ENCODE data around the gene SEC23IP. TPM values are rescaled to one million over a fixed set of nuclear protein-coding genes. Genes with fewer than 3 reads are reported as not detected.
A peak's percentile ranks its signal among the peaks of the same experiment; 100 is the strongest.

SEC23IP gene
- polyA plus RNA-seq: 41.9 TPM
- long read RNA-seq, donor 1, partial matches to known transcripts: 10 of 11 reads
- long read RNA-seq, donor 1, other reads (novel, unspliced or antisense): 0 of 11 reads
- long read RNA-seq, donor 2, full-length matches to known transcripts: 3 of 10 reads
- long read RNA-seq, donor 2, partial matches to known transcripts: 7 of 10 reads
- long read RNA-seq, donor 2, other reads (novel, unspliced or antisense): 0 of 10 reads
- long read RNA-seq, donor 3: 0 reads
- long read RNA-seq, donor 4: 0 reads
- long read RNA-seq, donor 5, full-length matches to known transcripts: 1 of 1 reads
- long read RNA-seq, donor 5, partial matches to known transcripts: 0 of 1 reads
- long read RNA-seq, donor 5, other reads (novel, unspliced or antisense): 0 of 1 reads
- long read RNA-seq, donor 6: 0 reads
- long read RNA-seq, donor 7, full-length matches to known transcripts: 2 of 2 reads
- long read RNA-seq, donor 7, partial matches to known transcripts: 0 of 2 reads
- long read RNA-seq, donor 7, other reads (novel, unspliced or antisense): 0 of 2 reads
- long read RNA-seq, donor 8, full-length matches to known transcripts: 1 of 32 reads
- long read RNA-seq, donor 8, partial matches to known transcripts: 31 of 32 reads
- long read RNA-seq, donor 8, other reads (novel, unspliced or antisense): 0 of 32 reads
- long read RNA-seq, donor 9, full-length matches to known transcripts: 1 of 27 reads
- long read RNA-seq, donor 9, partial matches to known transcripts: 26 of 27 reads
- long read RNA-seq, donor 9, other reads (novel, unspliced or antisense): 0 of 27 reads
- long read RNA-seq, donor 10, partial matches to known transcripts: 11 of 11 reads
- long read RNA-seq, donor 10, other reads (novel, unspliced or antisense): 0 of 11 reads
- long read RNA-seq, donor 11, full-length matches to known transcripts: 1 of 22 reads
- long read RNA-seq, donor 11, partial matches to known transcripts: 21 of 22 reads
- long read RNA-seq, donor 11, other reads (novel, unspliced or antisense): 0 of 22 reads

DNA sequence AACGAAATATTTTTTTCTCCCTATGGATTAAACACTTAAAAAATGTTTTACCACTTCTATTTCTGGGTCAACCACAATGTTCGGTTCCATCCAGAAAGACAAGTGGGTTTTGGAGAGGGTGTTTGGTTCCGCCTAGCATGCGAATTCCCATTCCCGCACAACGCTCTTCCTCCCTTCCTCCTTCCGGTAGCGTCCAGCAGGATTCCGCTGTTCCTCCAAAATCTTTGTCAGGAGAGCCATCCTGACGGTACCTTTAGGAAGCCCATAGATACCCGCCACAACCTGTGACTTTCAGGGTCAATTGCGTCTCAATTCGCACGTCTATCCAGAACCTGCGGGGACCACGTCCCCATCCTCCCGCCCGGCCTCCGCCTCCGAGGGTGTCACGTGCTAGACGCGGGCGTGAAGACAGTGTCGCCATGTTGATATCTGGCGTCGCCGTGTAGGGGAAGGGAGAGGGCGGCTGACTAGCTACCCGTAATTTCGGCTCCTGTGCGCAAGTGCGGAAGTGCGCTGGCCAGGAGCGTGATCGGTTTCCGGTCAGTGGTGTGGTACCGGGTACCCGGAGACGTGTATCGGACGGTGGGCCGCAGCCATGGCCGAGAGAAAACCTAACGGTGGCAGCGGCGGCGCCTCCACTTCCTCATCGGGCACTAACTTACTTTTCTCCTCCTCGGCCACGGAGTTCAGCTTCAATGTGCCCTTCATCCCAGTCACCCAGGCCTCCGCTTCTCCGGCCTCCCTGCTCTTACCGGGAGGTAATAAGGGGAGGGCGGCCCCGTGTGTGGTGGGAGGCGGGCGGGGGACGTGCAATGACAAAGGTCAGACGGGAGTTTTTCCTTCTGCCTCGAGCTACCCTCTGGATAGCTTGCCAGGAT lies at the start of gene SEC23IP:
TSS of gene SEC23IP (plus strand) at position 543 of the 878 bp plus-strand sequence. CDS start at position 596, 53 bp downstream.
- no peaks in the 10 kb centered on the region for H3K27me3 ChIP-seq (ENCODE audit: control insufficient read depth, insufficient read depth, low read length)
- WGBS (ENCODE audit: insufficient coverage, low lambda C conversion rate): 0% methylated on average over 1 of the region's 61 CpGs
- peak within 1 kb of the TSS; percentile 69 for H3K4me3 ChIP-seq (ENCODE audit: low read length)
- peaks cover 20% of the 10 kb centered on the region for H3K4me1 ChIP-seq (ENCODE audit: control insufficient read depth, insufficient read depth, low read length)
- H3K27ac ChIP-seq (ENCODE audit: low read length): peak within 1 kb of the TSS; percentile 60
- peak; percentile 95 to 97 for DNase-seq
- no peaks in the 10 kb centered on the region for H3K9me3 ChIP-seq (ENCODE audit: control insufficient read depth, low read depth, low read length)
- peaks cover 4% of the 10 kb centered on the region for H3K36me3 ChIP-seq (ENCODE audit: control insufficient read depth, insufficient read depth, low read length)

DNA sequence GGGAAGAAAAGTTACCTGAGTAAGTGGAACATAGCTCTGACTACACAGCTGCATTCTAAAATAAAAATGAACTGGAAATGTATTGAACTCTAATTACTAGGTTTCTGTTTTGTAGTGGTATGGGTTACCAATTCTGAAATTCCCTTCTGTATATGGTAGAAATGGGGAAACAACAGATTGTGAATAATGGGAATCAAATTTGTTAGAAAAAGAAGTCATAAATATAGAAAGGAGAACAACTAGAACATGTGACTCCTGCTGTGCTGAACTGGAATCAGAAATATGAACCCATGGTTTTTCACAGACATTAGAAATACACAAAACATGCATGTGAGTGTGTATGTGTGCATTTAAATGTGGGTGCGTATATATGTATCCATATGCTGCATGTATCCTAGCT lies 46.9 kb upstream of the SEC23IP start:
- Histone ChIP-seq H3K27ac (ENCODE audit: low read length) (no peak overlapping the region), H3K4me3 (ENCODE audit: low read length) (no peak overlapping the region), H3K4me1 (ENCODE audit: control insufficient read depth, insufficient read depth, low read length) (no peaks in the 10 kb centered on the region), H3K9me3 (ENCODE audit: control insufficient read depth, low read depth, low read length) (no peaks in the 10 kb centered on the region), H3K27me3 (ENCODE audit: control insufficient read depth, insufficient read depth, low read length) (no peaks in the 10 kb centered on the region), H3K36me3 (ENCODE audit: control insufficient read depth, insufficient read depth, low read length) (peaks cover 73% of the 10 kb centered on the region)
- WGBS (ENCODE audit: insufficient coverage, low lambda C conversion rate): no CpG with 5 or more reads among the region's 1 CpG
- DNase-seq: no peak

DNA sequence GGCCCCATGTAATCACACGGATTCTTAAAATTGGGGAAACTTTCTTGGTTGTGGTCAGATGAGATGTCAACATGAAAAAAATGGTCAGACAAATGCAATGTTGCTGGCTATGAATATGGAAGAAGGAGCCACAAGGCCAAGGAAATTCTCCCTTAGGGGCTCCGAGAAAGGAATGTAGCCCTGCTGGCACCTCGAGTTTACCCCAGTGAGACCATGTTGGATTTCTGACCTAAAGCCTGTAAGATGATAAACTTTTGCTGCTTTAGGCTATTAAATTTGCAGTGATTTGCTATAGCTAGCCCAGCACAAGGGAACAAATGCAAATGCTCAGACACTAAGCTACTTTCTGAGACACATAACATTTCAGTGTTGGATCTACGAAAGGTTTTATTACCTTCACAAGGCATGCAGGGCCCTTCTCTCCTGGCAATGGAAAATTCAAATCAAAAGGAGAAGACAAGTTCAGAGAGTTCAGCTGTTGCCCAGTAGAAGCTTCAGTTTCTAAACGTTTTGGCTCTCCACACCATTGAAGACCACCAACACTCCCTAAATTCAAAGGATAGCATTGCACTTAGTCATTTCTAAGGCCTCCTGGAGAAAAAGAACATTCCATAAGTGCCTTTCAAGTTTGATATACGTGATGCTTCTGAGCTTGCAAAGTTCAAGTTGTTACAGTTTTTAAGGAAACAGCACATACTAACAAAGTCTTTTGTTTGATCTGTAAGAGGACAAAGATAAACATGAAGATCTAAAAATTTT lies 43.3 kb upstream of the SEC23IP start:
- H3K27ac ChIP-seq (ENCODE audit: low read length): no peak overlapping the region
- peaks cover 65% of the 10 kb centered on the region for H3K36me3 ChIP-seq (ENCODE audit: control insufficient read depth, insufficient read depth, low read length)

DNA sequence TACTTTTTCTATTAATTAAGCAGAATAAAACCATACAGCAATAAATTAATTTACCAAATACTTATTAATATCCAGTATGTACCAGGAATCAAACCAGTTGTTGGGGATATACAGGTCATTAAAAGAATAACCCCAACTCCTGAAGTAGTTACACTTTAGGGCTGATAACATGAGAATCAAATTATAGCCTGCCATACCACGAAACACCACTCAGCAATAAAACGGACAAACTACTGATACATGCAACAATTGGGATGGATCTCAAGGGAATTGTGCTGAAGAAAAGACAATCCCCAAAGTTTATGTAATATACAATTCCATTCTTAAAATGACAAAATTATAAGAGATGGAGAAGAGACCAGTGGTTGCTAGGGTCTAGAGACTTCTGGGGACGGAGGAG lies 42.6 kb upstream of the SEC23IP start:
- WGBS (ENCODE audit: insufficient coverage, low lambda C conversion rate): no CpG with 5 or more reads among the region's 3 CpGs
- H3K27me3 ChIP-seq (ENCODE audit: control insufficient read depth, insufficient read depth, low read length): no peaks in the 10 kb centered on the region
- H3K36me3 ChIP-seq (ENCODE audit: control insufficient read depth, insufficient read depth, low read length): peaks cover 59% of the 10 kb centered on the region

More for the DNA sequence above, 43.3 kb upstream of the SEC23IP start:
- 86% methylated on average over 1 of the region's 6 CpGs for WGBS (ENCODE audit: insufficient coverage, low lambda C conversion rate)
- H3K9me3 ChIP-seq (ENCODE audit: control insufficient read depth, low read depth, low read length): no peaks in the 10 kb centered on the region
- H3K27me3 ChIP-seq (ENCODE audit: control insufficient read depth, insufficient read depth, low read length): no peaks in the 10 kb centered on the region
- H3K4me1 ChIP-seq (ENCODE audit: control insufficient read depth, insufficient read depth, low read length): no peaks in the 10 kb centered on the region
- no peak for DNase-seq
- no peak overlapping the region for H3K4me3 ChIP-seq (ENCODE audit: low read length)

DNA sequence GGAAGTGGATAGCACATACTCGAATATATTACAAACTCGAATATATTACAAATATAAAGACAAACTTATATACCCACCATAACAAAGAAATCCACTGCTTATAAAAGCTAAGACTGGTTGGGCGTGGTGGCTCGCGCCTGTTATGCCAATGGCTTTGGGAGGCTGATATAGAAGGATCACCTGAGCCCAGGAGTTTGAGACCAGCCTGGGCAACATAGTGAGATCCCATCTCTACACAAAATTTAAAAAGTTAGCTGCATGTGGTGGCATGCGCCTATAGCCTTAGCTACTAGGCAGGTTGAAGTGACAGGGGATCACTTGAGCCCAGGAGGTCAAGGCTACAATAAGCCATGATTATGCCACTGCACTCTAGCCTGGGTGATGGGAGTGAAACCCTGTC lies 40.3 kb upstream of the SEC23IP start:
- Histone ChIP-seq H3K27ac (ENCODE audit: low read length) (no peak overlapping the region), H3K9me3 (ENCODE audit: control insufficient read depth, low read depth, low read length) (no peaks in the 10 kb centered on the region), H3K36me3 (ENCODE audit: control insufficient read depth, insufficient read depth, low read length) (peaks cover 55% of the 10 kb centered on the region), H3K4me3 (ENCODE audit: low read length) (no peak overlapping the region), H3K4me1 (ENCODE audit: control insufficient read depth, insufficient read depth, low read length) (no peaks in the 10 kb centered on the region), H3K27me3 (ENCODE audit: control insufficient read depth, insufficient read depth, low read length) (no peaks in the 10 kb centered on the region)
- WGBS (ENCODE audit: insufficient coverage, low lambda C conversion rate): 100% methylated on average over 1 of the region's 6 CpGs
- no peak for DNase-seq

More for the DNA sequence above, 42.6 kb upstream of the SEC23IP start:
- no peaks in the 10 kb centered on the region for H3K9me3 ChIP-seq (ENCODE audit: control insufficient read depth, low read depth, low read length)
- no peak overlapping the region for H3K4me3 ChIP-seq (ENCODE audit: low read length)
- DNase-seq: no peak
- no peak overlapping the region for H3K27ac ChIP-seq (ENCODE audit: low read length)
- H3K4me1 ChIP-seq (ENCODE audit: control insufficient read depth, insufficient read depth, low read length): no peaks in the 10 kb centered on the region

DNA sequence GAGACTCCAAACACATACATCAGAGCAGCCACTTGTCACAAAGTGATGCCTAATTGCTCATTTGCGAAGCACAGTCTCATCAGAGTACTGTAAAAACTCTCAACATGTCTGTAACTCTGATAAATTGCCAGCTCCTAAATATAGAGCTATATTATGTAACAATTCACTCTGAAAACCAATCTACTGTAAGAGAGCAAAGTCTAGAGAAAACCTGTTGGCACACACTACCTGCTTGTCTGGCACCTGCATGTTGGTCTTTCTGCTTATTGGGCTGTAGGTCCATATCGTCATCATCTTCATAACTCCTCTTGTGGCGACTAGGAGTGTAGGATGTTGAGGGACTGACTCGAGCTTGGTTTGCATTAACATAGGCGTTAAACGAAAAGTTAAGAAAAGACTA lies 39.7 kb upstream of the SEC23IP start:
- H3K4me1 ChIP-seq (ENCODE audit: control insufficient read depth, insufficient read depth, low read length): no peaks in the 10 kb centered on the region
- H3K9me3 ChIP-seq (ENCODE audit: control insufficient read depth, low read depth, low read length): no peaks in the 10 kb centered on the region
- no peaks in the 10 kb centered on the region for H3K27me3 ChIP-seq (ENCODE audit: control insufficient read depth, insufficient read depth, low read length)
- WGBS (ENCODE audit: insufficient coverage, low lambda C conversion rate): 85% methylated on average over 4 of the region's 6 CpGs
- peaks cover 53% of the 10 kb centered on the region for H3K36me3 ChIP-seq (ENCODE audit: control insufficient read depth, insufficient read depth, low read length)
- no peak overlapping the region for H3K27ac ChIP-seq (ENCODE audit: low read length)
- DNase-seq: no peak
- H3K4me3 ChIP-seq (ENCODE audit: low read length): no peak overlapping the region

DNA sequence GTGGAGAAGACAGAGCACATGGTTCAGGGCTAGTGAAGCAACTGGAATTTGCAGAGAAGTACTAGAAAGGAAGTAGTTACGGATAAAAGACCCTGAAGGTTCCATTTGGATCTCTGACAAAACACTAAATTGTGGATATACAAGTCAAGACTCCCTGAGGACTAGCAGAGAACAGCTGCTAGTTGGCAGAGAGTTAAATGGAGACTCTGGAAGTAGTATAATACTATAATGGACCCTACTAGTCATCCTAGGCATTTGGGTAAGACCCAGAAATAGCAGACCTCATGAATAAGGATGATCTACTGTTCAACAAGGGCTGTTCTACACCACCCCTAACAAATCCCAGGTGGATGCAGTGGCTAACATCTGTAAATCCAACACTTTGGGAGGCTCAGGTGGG lies 39.0 kb upstream of the SEC23IP start:
- DNase-seq: no peak
- 83% methylated on average over 1 of the region's 1 CpG for WGBS (ENCODE audit: insufficient coverage, low lambda C conversion rate)
- peaks cover 47% of the 10 kb centered on the region for H3K36me3 ChIP-seq (ENCODE audit: control insufficient read depth, insufficient read depth, low read length)
- no peaks in the 10 kb centered on the region for H3K4me1 ChIP-seq (ENCODE audit: control insufficient read depth, insufficient read depth, low read length)
- H3K4me3 ChIP-seq (ENCODE audit: low read length): no peak overlapping the region
- no peaks in the 10 kb centered on the region for H3K9me3 ChIP-seq (ENCODE audit: control insufficient read depth, low read depth, low read length)
- no peaks in the 10 kb centered on the region for H3K27me3 ChIP-seq (ENCODE audit: control insufficient read depth, insufficient read depth, low read length)
- no peak overlapping the region for H3K27ac ChIP-seq (ENCODE audit: low read length)

DNA sequence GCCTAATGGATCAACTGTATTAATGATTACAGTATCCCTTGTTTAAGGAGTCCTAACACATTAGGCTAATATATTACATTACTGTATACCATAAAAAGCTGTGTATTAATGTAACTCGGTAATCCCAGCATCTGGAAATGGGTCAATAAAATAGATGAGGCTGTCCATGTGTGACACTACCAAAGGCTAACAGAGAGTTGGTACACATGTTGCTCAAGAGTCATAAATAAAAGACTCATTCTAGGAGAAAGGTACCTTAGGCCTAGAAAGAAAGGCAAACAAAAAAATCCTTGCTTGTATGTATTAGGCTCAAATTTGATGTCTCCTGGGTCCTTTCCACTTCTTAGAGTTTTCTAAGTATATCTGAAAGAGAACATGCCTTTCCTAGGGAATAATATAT lies 34.5 kb upstream of the SEC23IP start:
- no CpG with 5 or more reads among the region's 1 CpG for WGBS (ENCODE audit: insufficient coverage, low lambda C conversion rate)
- no peak overlapping the region for H3K27ac ChIP-seq (ENCODE audit: low read length)
- peak in 1 of 2 donors; percentile 21 for DNase-seq
- no peaks in the 10 kb centered on the region for H3K4me1 ChIP-seq (ENCODE audit: control insufficient read depth, insufficient read depth, low read length)
- H3K27me3 ChIP-seq (ENCODE audit: control insufficient read depth, insufficient read depth, low read length): no peaks in the 10 kb centered on the region
- H3K9me3 ChIP-seq (ENCODE audit: control insufficient read depth, low read depth, low read length): no peaks in the 10 kb centered on the region
- peaks cover 22% of the 10 kb centered on the region for H3K36me3 ChIP-seq (ENCODE audit: control insufficient read depth, insufficient read depth, low read length)
- H3K4me3 ChIP-seq (ENCODE audit: low read length): no peak overlapping the region

DNA sequence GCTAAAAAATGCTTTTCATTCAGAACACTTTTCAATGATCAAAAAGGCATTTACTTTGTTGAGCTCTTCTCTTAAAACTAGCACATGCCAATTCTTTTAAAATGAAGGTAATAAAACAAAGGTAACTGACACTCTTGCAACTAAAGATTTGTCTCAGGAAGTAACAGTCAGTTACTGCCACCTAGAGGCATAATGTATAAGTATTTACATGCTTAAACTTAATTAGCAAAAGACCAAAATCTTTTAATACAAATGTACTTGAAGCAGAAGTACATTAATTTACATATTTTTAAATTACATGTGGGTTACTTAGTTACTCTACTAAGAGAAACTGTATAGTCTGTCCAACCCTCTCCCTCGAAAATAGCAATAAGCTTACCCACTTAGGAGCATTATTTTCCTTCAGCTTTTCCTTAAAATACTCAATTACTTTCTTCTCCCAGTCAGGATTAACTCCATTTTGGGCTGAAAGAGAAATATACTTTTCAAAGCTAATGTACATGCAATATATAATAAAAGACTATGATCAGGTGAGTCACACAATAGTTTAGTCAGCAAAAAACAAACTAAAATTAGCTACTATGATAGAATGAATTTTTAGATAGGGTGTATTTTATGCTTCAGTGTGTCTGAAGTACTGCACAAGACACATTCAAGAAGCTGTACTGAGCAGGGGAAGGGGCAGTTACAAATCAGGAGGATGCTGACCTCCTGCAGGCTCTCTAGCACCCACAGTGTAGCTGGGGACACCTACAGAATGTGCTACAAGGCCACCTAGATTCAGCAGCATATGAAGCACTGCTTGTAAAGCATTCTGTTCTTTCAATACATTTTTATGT lies 32.9 kb upstream of the SEC23IP start:
- 55% methylated on average over 1 of the region's 1 CpG for WGBS (ENCODE audit: insufficient coverage, low lambda C conversion rate)
- Histone ChIP-seq H3K4me1 (ENCODE audit: control insufficient read depth, insufficient read depth, low read length) (no peaks in the 10 kb centered on the region), H3K9me3 (ENCODE audit: control insufficient read depth, low read depth, low read length) (peaks cover 3% of the 10 kb centered on the region), H3K27ac (ENCODE audit: low read length) (no peak overlapping the region), H3K36me3 (ENCODE audit: control insufficient read depth, insufficient read depth, low read length) (peaks cover 11% of the 10 kb centered on the region), H3K27me3 (ENCODE audit: control insufficient read depth, insufficient read depth, low read length) (no peaks in the 10 kb centered on the region), H3K4me3 (ENCODE audit: low read length) (no peak overlapping the region)
- peak in 1 of 2 donors; percentile 37 for DNase-seq

Data from large intestine (tissue), 12 donors.